Prostate gland (tissue), 2 donors: ENCODE measurements around the gene GMDS.

ENCODE experiments used
- CTCF ChIP-seq, 4 experiments: fragments of 200-600 bp in 2 of 4; fragments of 450-650 bp in 2 of 4; sonication (generic) in 2 of 4; IDR thresholded peaks; 1 replicate in 3 of 4; 2 replicates in 1 of 4; pipeline ENCODE4 v1.5.1; 2016 to 2019; ENCODE audit warnings: antibody characterized with exemption in 4 of 4, mild to moderate bottlenecking in 2 of 4, moderate library complexity in 2 of 4
- POLR2A ChIP-seq: fragments of 450-650 bp; IDR thresholded peaks from one replicate; pipeline ENCODE4 v1.6.1; 2016; ENCODE audit warnings: antibody characterized with exemption, mild to moderate bottlenecking

GRCh38 chr6:2237001-2237400, 8.4 kb downstream of the GMDS start:
- TF ChIP-seq POLR2A = no peak
- TF ChIP-seq CTCF (IDR thresholded peaks at IDR 0.05) = no peak
